GM18909 (cell line): ENCODE data around the gene KRT24.
"Not testable (repeated sequence)": the region's sequence is repeated elsewhere in the genome, so short reads cannot be mapped to it uniquely, and the experiment has no call there.

Source experiments
- ATAC-seq: cut with Tn5 transposase; IDR thresholded peaks from one replicate; pipeline ENCODE4 v1.9.1; 2021; ENCODE audit warnings: mild to moderate bottlenecking; ENCODE audit not compliant: unreplicated experiment, poor library complexity

The KRT24 gene

DNA sequence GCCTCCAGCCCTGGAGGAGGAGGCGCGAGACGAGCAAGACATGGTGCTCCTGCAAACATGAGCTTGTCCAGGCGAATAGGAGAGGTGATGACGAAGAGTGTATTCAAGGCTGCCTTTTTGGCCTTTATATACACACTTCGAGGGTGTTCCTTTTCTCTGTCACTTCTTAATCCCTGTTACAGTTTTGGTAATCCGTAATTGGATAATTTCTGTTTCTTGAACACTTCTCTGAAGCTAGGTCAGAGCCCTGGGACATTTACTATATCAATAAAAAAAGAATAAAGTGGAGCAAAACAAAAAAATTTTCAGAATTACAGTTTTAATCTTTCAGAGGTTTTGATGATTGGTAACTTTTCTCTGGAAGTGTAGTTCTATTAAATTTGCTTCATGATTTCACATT is at the start of gene KRT24:
KRT24 (minus strand) TSS at position 101 of the 400 bp plus-strand sequence; CDS start at position 42, 59 bp downstream.
- ATAC-seq = no peak

DNA sequence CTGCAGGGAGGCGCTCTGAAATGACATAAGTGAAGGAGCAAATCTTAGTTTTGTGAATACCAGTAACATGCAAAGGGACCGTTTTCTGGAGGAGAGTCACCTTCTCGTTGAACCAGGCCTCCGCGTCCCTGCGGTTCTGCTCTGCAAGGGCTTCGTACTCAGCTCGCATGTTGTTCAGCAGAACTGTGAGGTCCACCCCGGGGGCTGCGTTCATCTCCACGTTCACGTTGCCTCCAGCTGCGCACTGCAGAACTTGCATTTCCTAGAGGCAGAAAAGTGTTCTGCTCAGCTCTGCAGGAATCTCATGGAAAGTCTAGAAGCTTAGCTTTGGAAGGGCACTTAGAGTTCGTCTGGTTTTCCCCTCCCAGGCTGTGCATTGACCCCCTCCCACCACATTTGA is 47.5 kb upstream of the KRT24 start:
- ATAC-seq = no peak

- ATAC-seq = no peak
Observed at GRCh38 chr17:40750391-40750790, 46.8 kb upstream of the KRT24 start.

DNA sequence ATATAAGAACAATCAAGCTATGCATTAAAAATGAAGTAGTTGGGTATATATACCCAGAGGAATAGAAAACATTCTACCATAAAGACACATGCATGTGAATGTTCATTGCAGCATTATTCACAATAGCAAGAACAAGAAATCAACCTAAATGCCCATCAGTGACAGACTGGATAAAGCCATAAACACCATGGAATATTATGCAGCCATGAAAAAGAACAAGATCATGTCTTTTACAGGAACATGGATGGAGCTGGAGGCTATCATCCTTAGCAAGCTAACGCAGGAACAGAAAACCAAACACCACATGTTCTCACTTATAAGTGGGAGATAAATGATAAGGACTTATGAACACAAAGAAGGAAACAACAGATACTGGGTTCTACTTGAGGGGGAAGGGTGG is 45.1 kb upstream of the KRT24 start:
- not testable (repeated sequence) for ATAC-seq

GRCh38 chr17:40738553-40738952 is 35.0 kb upstream of the KRT24 start:
- ATAC-seq = no peak

- no peak for ATAC-seq
Observed at GRCh38 chr17:40735016-40735415, 31.5 kb upstream of the KRT24 start.

DNA sequence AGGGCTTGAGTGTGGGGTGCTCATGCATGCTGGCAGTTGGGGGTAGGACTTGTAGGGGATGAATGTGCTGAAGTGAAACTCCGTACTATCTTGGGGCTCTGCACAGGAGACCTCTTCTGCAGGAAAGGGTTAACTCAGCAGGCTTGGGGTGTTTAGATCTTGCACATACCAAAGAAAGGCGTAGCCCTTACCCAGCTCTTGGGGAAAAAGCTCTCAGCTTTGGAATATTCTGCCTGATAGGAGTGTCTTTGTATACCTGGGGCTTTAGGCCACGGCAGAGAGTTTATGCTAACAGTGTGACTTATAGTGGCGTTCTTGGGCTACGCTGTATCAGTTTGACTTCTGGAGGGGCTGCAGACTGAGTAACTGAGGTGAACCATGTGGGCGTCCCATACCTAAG is 30.5 kb upstream of the KRT24 start:
- no peak for ATAC-seq

- no peak for ATAC-seq
Observed at GRCh38 chr17:40730970-40731369, 27.4 kb upstream of the KRT24 start.

GRCh38 chr17:40727447-40728231 is 24.1 kb upstream of the KRT24 start:
- no peak for ATAC-seq

- ATAC-seq = no peak
Observed at GRCh38 chr17:40726919-40727318, 23.4 kb upstream of the KRT24 start.

- ATAC-seq = no peak
Observed at GRCh38 chr17:40724656-40725055, 21.1 kb upstream of the KRT24 start.

DNA sequence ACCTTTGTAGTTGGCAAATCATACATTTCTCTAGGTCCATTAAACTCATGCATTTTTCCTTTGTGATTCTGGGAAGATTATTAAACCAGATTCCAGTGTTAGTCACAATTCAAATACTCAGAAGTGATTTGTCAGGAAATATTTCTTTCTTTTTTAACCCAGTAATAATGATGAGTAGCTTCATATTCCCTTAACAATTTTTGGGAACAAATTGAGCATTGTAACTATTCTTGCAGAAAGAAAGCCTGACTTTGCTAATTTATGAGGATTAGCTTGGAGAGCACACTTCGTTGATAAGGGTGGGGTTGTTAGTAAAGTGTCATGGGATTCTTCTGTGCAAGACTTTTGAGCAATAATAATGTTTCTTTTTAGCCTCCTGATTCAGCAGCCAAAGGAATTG is 18.7 kb upstream of the KRT24 start:
- ATAC-seq = no peak

- no peak for ATAC-seq
Observed at GRCh38 chr17:40720899-40721298, 17.3 kb upstream of the KRT24 start.

DNA sequence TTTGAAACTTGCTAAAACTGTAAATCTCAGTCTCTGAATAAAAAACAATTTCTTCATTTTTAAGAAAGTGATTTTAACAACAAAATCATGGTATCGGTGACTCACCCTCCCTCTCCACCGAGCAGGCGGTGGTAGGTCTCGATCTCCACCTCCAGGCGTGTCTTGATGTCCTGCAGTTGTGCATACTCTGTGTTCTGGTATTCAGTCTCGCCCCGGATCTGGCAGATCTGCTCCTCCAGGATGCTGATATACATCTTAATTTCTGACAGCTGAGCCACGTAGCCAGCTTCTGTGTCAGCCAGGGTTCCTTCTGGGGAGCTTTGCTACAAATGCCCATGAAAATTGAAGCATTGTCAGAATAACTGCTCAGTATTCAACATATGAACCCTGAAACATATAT is 15.4 kb upstream of the KRT24 start:
- ATAC-seq = no peak

- no peak for ATAC-seq
Observed at GRCh38 chr17:40717776-40718175, 14.2 kb upstream of the KRT24 start.

GRCh38 chr17:40714473-40714872 is 10.9 kb upstream of the KRT24 start:
- ATAC-seq = no peak

DNA sequence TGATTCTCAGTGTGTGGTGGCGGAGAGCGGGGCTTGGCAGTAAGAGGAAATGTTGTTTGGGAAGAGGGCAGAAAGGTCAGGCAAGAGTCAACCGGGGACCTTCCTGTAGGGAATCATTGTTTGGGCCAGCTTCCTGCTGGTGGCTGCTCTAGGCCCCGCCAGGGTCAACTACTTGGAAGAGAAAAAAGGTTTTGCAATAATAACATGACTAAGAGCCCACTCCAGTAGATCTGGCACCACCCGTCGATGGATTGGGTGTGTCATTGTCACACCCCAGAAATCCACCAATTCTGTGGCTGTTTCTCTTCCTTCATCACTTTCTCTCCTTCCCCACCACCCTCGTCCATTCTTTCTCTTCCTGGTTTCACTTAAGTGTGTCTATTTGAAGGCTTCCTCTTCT is 4.2 kb upstream of the KRT24 start:
- no peak for ATAC-seq

- no peak for ATAC-seq
Observed at GRCh38 chr17:40705584-40705983, 2.0 kb upstream of the KRT24 start.

GRCh38 chr17:40702271-40702670 is 1.3 kb downstream of the KRT24 start:
- no peak for ATAC-seq

DNA sequence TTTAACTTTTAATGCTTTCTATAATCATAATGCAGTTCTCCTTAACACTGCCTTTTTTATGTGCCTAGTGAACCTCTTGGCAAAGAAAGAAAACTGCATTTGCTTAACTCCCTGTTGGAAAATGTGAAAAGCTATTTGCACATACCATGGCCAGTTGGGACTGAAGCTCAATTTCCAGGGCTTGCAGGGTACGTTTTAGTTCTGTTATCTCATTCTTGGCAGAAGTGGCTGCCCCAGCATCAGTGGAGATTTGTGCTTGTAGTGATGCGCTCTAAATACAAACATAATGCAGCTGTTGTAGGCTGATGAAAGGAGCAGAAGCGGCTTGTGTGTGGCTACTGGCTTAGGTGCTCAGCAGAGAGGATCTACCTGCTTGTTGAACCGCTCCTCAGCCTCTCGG is 3.7 kb downstream of the KRT24 start:
- no peak for ATAC-seq

GRCh38 chr17:40699371-40699770 is 4.2 kb downstream of the KRT24 start:
- ATAC-seq = no peak

DNA sequence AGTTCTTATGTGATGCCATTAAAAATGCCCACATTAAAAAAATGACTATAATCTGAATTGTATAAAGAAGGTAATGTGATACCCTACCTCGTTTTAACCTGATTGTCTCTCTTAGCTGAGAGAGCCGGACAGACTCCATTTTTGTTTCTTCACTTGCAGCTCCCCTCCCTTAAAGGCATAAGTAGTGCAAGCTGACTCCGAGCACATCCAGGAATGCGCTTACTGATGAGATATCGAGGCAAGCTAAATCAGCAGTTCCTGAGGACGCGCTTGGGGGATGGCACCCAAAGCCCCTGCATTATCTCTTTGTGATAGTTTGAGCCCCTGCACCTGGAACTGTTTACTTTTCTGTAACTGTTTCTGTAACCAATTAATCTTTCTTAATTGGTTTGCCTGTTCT is 6.3 kb downstream of the KRT24 start:
- ATAC-seq = no peak
